Measurements from ENCODE around the gene DRICH1. TPM values are rescaled to one million over a fixed set of nuclear protein-coding genes. Genes with fewer than 3 reads are reported as not detected.

DRICH1 gene
- total RNA-seq, 1 experiment from 2014 or later, result not detected

DNA sequence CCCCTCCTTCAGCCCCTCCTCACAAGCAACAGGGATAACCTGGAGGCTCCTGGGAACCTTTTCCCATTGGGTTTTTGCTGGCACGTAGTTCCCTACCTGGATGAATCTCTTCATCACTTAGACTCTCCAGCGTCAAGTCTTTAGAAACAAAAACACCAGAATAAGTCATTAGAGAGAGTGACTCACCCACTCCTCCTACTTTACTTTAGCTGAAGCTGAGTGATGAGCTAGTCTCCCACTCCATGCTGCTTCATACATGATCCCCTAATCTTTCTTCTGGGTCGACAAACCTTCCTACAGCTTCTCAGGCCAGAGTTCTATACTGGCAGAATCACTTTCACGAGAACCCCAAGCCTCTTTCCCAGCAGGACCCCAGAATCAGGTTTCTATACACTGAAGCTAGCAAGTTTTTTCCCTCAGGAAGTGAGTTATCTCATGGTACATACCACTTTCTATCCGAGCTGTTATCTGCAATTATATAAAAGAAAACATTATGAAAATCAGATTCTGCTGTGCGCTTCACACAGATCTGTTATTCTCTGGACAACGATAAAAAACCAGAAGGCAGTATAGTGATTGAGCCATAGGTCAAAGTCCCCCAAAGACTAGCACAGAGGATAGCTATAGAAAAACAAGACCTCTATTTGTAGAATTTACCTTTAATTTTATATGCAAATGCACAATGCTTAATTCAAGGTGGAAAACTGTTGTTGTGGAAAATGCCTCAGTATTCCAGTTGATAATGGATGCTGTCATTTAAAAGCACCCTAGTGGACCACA, 18.7 kb downstream of the DRICH1 start:
- ChIA-PET POLR2A (no interaction called here), CTCF (no interaction called here)
- ATAC-seq (no peak), DNase-seq (ENCODE audit: low read depth, low spot score) (no peak)
- no peaks in the 10 kb centered on the region for H3K9me3 ChIP-seq (ENCODE audit: control insufficient read depth, insufficient read depth, low read depth, low read length)
- peaks cover 2% of the 10 kb centered on the region; the same call in 1 of the 2 replicates for H3K27me3 ChIP-seq (ENCODE audit: control insufficient read depth, insufficient read depth, low read length)
- TF ChIP-seq SIN3A (IDR thresholded peaks at IDR 0.05; ENCODE audit: borderline replicate concordance, insufficient read depth, low read depth, low read length) (no peak), TCF7L2 (IDR thresholded peaks at IDR 0.05; ENCODE audit: low read depth, low read length) (no peak), POLR2AphosphoS5 (IDR thresholded peaks at IDR 0.05; ENCODE audit: low read depth, low read length) (no peak)
- TF ChIP-seq, protein P1, sequence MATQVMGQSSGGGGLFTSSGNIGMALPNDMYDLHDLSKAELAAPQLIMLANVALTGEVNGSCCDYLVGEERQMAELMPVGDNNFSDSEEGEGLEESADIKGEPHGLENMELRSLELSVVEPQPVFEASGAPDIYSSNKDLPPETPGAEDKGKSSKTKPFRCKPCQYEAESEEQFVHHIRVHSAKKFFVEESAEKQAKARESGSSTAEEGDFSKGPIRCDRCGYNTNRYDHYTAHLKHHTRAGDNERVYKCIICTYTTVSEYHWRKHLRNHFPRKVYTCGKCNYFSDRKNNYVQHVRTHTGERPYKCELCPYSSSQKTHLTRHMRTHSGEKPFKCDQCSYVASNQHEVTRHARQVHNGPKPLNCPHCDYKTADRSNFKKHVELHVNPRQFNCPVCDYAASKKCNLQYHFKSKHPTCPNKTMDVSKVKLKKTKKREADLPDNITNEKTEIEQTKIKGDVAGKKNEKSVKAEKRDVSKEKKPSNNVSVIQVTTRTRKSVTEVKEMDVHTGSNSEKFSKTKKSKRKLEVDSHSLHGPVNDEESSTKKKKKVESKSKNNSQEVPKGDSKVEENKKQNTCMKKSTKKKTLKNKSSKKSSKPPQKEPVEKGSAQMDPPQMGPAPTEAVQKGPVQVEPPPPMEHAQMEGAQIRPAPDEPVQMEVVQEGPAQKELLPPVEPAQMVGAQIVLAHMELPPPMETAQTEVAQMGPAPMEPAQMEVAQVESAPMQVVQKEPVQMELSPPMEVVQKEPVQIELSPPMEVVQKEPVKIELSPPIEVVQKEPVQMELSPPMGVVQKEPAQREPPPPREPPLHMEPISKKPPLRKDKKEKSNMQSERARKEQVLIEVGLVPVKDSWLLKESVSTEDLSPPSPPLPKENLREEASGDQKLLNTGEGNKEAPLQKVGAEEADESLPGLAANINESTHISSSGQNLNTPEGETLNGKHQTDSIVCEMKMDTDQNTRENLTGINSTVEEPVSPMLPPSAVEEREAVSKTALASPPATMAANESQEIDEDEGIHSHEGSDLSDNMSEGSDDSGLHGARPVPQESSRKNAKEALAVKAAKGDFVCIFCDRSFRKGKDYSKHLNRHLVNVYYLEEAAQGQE (IDR thresholded peaks at IDR 0.05; ENCODE audit: insufficient read depth in 1 of 2, low read depth in 2 of 2, low read length in 1 of 2), result no peak
- TF ChIP-seq, protein P2, sequence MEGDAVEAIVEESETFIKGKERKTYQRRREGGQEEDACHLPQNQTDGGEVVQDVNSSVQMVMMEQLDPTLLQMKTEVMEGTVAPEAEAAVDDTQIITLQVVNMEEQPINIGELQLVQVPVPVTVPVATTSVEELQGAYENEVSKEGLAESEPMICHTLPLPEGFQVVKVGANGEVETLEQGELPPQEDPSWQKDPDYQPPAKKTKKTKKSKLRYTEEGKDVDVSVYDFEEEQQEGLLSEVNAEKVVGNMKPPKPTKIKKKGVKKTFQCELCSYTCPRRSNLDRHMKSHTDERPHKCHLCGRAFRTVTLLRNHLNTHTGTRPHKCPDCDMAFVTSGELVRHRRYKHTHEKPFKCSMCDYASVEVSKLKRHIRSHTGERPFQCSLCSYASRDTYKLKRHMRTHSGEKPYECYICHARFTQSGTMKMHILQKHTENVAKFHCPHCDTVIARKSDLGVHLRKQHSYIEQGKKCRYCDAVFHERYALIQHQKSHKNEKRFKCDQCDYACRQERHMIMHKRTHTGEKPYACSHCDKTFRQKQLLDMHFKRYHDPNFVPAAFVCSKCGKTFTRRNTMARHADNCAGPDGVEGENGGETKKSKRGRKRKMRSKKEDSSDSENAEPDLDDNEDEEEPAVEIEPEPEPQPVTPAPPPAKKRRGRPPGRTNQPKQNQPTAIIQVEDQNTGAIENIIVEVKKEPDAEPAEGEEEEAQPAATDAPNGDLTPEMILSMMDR (IDR thresholded peaks at IDR 0.05), result no peak
- intact Hi-C loops (cut with micrococcal nuclease; ENCODE audit: unreplicated experiment) (no loop called here), in situ Hi-C loops (cut with HindIII; ENCODE audit: low pct_unique_long_range_greater_than_20kb, low sequenced_read_pairs) (no loop called here)
- H3K4me3 ChIP-seq (ENCODE audit: low read depth in 2 of 2, low read length in 2 of 2), result no peak overlapping the region
- BruUV-seq (replicated peaks), result no TSS peak
- H3K36me3 ChIP-seq (ENCODE audit: control insufficient read depth, insufficient read depth, low read length), result no peaks in the 10 kb centered on the region
- H3K27ac ChIP-seq (ENCODE audit: low read length), result no peak overlapping the region
- no peaks in the 10 kb centered on the region for H3K4me1 ChIP-seq (ENCODE audit: control insufficient read depth, insufficient read depth, low read length)

DNA sequence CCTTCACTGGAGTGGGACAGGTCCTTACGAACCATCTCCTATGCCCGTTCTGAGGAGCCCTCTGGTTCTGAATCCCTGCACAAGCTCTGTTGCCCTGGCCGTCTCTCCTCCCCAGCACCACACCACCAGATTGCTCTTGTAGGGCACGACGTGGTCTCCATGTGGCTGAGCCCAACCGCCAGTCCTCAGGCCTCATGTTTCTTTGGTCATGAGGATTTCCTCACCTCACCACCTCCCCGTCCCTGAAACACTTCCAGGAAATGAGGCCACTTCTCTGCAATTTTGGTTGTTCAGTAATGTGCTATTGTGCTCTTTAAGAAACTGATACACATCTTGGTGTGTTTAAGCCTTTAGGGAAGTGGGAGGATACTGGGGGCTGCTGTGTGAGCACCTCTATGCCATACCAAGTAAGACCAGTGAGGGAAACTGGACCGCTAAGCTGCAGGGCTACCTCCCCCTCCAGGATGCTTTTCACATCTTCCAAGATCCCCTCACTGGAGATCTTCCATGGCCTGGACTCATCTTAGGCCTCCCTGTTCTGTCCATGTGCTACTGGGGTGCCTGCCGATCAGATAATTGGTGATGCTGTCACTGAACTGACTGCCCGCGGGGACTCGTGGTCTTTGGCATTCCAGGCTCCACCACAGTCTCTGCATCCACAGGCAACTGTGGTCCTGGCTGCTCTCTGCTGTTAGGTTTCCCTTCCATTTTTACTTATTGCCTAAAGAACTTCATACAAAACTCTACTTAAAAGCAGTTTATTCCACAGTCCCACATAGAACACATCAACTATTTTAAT, 21.9 kb downstream of the DRICH1 start:
- in situ Hi-C loops (cut with HindIII; ENCODE audit: low pct_unique_long_range_greater_than_20kb, low sequenced_read_pairs), result no loop called here
- intact Hi-C loops (cut with micrococcal nuclease; ENCODE audit: unreplicated experiment), result no loop called here

More for the DNA sequence above, 21.9 kb downstream of the DRICH1 start:
- H3K27me3 ChIP-seq (ENCODE audit: control insufficient read depth, insufficient read depth, low read length), result peaks cover 2% of the 10 kb centered on the region; the same call in 1 of the 2 replicates
- POLR2A ChIA-PET, result no interaction called here
- no peak for TF ChIP-seq TCF7L2 (IDR thresholded peaks at IDR 0.05; ENCODE audit: low read depth, low read length)
- ATAC-seq, result no peak
- no TSS peak for BruUV-seq (replicated peaks)
- no peaks in the 10 kb centered on the region for H3K9me3 ChIP-seq (ENCODE audit: control insufficient read depth, insufficient read depth, low read depth, low read length)
- no peak overlapping the region for H3K27ac ChIP-seq (ENCODE audit: low read length)
- no peaks in the 10 kb centered on the region for H3K4me1 ChIP-seq (ENCODE audit: control insufficient read depth, insufficient read depth, low read length)
- DNase-seq (ENCODE audit: low read depth, low spot score), result no peak
- CTCF ChIA-PET, result no interaction called here
- no peaks in the 10 kb centered on the region for H3K36me3 ChIP-seq (ENCODE audit: control insufficient read depth, insufficient read depth, low read length)
- H3K4me3 ChIP-seq (ENCODE audit: low read depth in 2 of 2, low read length in 2 of 2), result no peak overlapping the region
